ENCODE results near the gene CHERP.

DNA sequence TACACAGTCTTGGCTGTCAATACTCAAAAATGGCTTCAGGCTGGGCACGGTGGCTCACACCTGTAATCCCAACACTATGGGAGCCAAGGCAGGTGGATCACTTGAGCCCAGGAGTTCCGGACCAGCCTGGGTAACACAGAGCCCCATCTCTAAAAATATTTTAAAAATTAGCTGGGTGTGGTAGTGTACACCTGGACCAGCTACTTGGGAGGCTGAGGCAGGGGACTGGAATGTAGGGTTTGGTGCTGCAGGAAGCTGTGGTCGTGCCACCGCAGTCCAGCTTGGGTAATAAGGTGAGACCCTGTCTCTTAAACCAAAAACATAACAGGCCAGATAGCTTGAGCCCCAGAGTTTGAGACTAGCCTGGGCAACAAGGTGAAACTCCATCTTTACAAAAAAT, 6.7 kb upstream of the CHERP start:
- TF ChIP-seq, protein P1, sequence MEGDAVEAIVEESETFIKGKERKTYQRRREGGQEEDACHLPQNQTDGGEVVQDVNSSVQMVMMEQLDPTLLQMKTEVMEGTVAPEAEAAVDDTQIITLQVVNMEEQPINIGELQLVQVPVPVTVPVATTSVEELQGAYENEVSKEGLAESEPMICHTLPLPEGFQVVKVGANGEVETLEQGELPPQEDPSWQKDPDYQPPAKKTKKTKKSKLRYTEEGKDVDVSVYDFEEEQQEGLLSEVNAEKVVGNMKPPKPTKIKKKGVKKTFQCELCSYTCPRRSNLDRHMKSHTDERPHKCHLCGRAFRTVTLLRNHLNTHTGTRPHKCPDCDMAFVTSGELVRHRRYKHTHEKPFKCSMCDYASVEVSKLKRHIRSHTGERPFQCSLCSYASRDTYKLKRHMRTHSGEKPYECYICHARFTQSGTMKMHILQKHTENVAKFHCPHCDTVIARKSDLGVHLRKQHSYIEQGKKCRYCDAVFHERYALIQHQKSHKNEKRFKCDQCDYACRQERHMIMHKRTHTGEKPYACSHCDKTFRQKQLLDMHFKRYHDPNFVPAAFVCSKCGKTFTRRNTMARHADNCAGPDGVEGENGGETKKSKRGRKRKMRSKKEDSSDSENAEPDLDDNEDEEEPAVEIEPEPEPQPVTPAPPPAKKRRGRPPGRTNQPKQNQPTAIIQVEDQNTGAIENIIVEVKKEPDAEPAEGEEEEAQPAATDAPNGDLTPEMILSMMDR (conservative IDR thresholded peaks at IDR 0.05; ENCODE audit: low read depth, low read length) = no peak
- no peak for TF ChIP-seq CEBPB (IDR thresholded peaks at IDR 0.05; ENCODE audit: low read depth, low read length)
- TF ChIP-seq RAD21 (IDR thresholded peaks at IDR 0.05; ENCODE audit: low read length) = no peak
- TF ChIP-seq MAFK (IDR thresholded peaks at IDR 0.05; ENCODE audit: low read depth, low read length) = no peak
- TF ChIP-seq POLR2A (IDR thresholded peaks at IDR 0.05; ENCODE audit: low read depth, low read length) = no peak
- no peak for TF ChIP-seq CHD1 (IDR thresholded peaks at IDR 0.05; ENCODE audit: low read depth, low read length)
- TF ChIP-seq, protein P2, sequence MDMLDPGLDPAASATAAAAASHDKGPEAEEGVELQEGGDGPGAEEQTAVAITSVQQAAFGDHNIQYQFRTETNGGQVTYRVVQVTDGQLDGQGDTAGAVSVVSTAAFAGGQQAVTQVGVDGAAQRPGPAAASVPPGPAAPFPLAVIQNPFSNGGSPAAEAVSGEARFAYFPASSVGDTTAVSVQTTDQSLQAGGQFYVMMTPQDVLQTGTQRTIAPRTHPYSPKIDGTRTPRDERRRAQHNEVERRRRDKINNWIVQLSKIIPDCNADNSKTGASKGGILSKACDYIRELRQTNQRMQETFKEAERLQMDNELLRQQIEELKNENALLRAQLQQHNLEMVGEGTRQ (IDR thresholded peaks at IDR 0.05; ENCODE audit: low read depth, low read length) = no peak
- no peak for TF ChIP-seq BHLHE40 (IDR thresholded peaks at IDR 0.05; ENCODE audit: low read depth, low read length)
- TF ChIP-seq SMC3 (IDR thresholded peaks at IDR 0.05; ENCODE audit: low read depth, low read length) = no peak
- no peak for TF ChIP-seq MXI1 (IDR thresholded peaks at IDR 0.05; ENCODE audit: borderline replicate concordance, low read depth, low read length)
- no peak for TF ChIP-seq RFX5 (IDR thresholded peaks at IDR 0.05; ENCODE audit: low read depth, low read length)
